UCSD-AML1 (cell line): ENCODE results near the gene PARK7.
A peak's percentile ranks its signal among the peaks of the same experiment; 100 is the strongest.
"Not testable (repeated sequence)": the region's sequence is repeated elsewhere in the genome, so short reads cannot be mapped to it uniquely, and the experiment has no call there.

Experiments used
- DNase-seq: peaks from one replicate; lab custom pipeline; 2025; ENCODE audit not compliant: unreplicated experiment; lab: John Stamatoyannopoulos, UW

The PARK7 gene

GRCh38 chr1:7942214-7942921 lies 19.1 kb upstream of the PARK7 start:
- peak; percentile 82 for DNase-seq

GRCh38 chr1:7943251-7943650 lies 18.3 kb upstream of the PARK7 start:
- DNase-seq = no peak

DNA sequence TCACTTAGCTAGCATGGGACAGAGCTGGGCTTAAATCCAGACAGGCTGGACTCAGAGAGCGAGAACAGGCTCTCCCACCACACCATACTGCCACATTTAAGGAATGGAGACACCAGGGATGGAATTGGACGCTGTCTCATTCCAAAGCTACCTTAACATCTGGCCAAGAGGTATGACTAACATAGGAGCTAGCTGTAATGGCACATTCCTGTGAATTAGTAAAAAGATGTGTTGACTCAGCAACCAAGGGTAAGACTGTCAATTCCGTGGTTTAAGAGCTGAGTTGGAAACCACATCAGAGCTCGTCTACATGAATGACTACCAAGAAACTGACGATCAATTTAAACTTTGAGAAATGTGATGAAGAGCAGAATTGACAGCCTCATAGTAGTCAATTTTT lies 12.6 kb upstream of the PARK7 start:
- DNase-seq = no peak

GRCh38 chr1:7952791-7953190 lies 8.7 kb upstream of the PARK7 start:
- DNase-seq = not testable (repeated sequence)

- DNase-seq = peak; percentile 98
Measured at GRCh38 chr1:7953850-7954609, 7.5 kb upstream of the PARK7 start.

DNA sequence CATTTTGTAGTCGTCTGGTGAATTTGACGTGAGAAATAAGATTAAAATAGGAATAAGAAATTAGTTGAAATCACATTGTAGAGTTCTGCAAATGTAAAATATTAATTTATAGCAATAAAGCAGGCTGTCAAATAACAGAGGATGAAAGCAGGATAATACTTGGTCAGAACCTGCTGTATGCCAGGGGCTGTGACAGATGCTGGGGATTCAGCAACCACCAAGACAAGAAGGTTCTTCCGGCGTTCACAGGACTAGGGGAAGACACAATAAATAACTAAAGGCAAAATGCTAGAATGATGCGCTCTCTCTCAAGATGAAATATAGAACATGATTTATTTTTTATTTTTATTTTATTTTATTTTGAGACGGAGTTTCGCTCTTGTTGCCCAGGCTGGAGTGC lies 6.8 kb upstream of the PARK7 start:
- DNase-seq = no peak

GRCh38 chr1:7956218-7957032 lies 5.1 kb upstream of the PARK7 start:
- no peak for DNase-seq

- no peak for DNase-seq
Measured at GRCh38 chr1:7960165-7960564, 1.3 kb upstream of the PARK7 start.

- DNase-seq = no peak
Measured at GRCh38 chr1:7960867-7961215, 670 bp upstream of the PARK7 start.

DNA sequence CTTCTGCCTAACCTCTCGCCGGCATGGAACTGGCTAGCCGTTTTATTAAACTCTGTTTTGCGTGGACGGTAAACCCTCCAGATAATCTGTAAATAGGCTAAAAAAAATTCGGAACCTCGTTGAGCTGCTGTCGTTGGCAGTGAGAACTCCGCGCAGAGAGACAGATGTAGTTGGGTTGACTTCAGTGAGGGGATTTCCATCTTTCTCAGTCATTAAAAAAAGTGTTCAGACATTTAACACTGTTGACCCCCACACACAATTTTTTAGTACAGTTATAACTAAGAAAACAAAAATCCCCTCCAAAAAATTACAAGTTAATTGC lies 464 bp downstream of the PARK7 start:
- DNase-seq = no peak

DNA sequence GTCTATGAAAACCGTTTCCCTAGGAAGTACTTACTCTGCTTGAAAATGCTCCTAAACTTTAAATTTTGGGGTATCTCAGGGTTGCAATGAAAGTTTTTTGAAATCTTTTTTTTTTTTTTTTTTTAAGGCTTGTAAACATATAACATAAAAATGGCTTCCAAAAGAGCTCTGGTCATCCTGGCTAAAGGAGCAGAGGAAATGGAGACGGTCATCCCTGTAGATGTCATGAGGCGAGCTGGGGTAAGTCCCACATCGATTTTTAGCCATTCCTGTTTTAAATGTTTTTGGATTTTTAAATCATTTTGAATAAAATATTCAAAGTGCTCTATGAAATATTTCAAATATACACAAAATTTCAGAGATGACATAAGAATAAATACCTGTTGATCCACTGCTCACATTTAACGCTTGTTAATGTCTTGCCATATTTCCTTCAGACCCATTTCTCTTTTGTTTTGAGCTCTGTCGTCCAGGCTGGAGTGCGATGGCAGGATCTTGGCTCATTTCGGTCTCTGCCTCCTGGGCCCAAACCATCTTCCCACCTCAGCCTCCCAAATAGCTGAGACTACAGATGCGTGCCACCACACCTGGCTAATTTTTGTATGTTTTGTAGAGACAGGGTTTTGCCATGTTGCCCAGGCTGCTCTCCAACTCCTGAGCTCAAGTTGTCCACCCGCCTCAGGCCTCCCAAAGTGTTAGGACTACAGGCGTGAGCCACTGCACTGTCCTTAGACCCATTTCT lies 1.3 kb downstream of the PARK7 start:
- DNase-seq = no peak

DNA sequence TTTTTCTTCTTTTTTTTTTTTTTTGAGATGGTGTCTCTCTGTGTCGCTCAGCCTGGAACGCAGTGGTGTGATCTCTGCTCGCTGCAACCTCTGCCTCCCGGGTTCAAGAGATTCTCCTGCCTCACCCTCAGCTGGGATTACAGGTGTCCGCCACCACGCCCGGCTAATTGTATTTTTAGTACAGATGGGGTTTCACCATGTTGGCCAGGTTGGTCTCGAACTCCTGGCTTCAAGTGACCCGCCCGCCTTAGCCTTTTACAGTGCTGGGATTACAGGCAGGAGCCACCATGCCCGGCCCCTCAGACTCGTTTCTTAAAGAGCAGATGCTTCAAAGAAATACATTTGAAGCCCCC lies 1.8 kb downstream of the PARK7 start:
- not testable (repeated sequence) for DNase-seq

DNA sequence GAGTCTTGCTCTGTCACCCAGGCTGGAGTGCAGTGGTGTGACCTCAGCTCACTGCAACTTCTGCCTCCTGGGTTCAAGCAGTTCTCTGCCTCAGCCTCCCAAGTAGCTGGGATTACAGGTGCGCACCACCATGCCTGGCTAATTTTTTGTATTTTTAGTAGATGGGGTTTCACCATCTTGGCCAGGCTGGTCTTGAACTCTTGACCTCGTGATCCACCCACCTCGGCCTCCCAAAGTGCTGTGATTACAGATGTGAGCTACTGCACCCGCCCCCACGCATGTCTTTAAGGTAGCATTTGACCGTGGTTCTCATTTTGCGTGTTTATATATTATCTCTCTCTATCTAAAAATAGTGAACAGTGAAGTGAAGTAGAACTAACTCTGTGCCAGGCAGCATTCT lies 2.3 kb downstream of the PARK7 start:
- not testable (repeated sequence) for DNase-seq

DNA sequence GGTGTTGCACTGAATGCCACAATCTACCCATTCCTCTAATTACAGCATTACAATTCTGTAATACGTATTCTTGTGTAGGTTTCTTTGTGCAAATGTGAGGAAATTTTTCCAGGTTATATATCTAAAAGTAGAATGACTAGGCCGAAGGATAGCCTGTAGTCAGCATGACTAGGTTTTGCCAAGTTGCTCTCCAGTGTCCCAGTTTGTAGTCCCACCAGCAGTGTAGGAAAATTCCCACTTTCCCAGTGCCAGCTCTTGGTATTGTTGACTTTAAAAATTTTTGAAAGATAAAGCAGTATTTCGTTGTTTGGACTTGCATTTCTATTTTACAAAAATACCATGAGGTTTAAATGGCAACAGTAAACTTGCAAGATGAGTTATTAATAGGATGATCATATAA lies 3.0 kb downstream of the PARK7 start:
- no peak for DNase-seq

DNA sequence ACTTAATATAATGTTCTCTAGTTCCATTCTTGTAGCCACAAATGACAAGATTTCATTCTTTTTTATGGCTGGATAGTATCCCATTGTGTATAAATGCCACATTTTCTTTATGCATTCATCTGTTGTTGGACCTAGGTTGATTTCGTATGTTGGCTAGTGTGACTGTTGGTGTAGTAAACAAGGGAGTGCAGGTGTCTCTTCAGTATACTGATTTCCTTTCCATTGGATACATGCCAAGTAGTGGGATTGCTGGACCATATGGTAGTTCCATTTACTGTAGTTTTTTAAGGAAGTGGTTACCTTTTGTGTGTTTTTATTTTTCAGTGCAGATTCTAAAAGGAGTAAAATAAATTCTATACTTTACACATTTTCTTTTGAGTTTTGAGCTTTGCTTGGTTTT lies 5.7 kb downstream of the PARK7 start:
- DNase-seq = no peak

DNA sequence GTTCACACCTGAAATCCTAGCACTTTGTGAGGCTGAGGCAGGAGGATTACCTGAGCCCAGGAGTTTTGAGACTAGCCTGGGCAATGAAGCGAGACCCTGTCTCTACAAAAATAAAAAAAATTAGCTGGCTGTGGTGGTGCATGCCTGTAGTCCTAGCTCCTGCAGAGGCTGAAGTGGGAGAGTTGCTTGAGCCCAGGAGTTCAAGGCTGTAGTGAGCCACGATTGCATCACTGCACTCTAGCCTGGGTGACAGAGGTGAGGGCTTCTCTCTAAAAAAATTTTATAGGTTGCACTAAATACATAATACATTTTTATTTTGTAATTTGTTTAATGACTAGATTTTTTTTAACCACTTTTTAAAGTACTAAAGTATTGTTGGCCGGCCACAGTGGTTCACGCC lies 6.1 kb downstream of the PARK7 start:
- no peak for DNase-seq

GRCh38 chr1:7970246-7970645 lies 8.7 kb downstream of the PARK7 start:
- no peak for DNase-seq

- no peak for DNase-seq
Measured at GRCh38 chr1:7971024-7971423, 9.5 kb downstream of the PARK7 start.

- DNase-seq = no peak
Measured at GRCh38 chr1:7972285-7972684, 10.8 kb downstream of the PARK7 start.

GRCh38 chr1:7973086-7973485 lies 11.6 kb downstream of the PARK7 start:
- DNase-seq = no peak

GRCh38 chr1:7975212-7975865 lies 13.8 kb downstream of the PARK7 start:
- peak; percentile 47 for DNase-seq
